MCF 10A (cell line): Measurements from ENCODE around the gene ID2. TPM values are rescaled to one million over a fixed set of nuclear protein-coding genes. Genes with fewer than 3 reads are reported as not detected.

ENCODE experiments used
- Bru-seq: library from RNA; stranded (reverse); fragments of 400-500 nt; gene quantifications from one replicate; lab custom pipeline; 2021; lab: Mats Ljungman, UMichigan
- BruChase-seq, 2 experiments: library from RNA; stranded (reverse); fragments of 400-500 nt; gene quantifications; one replicate each; lab custom pipeline; 2021; lab: Mats Ljungman, UMichigan
- BruUV-seq: library from RNA; stranded (reverse); fragments of 400-500 nt; replicated peaks from 2 replicates; lab custom pipeline; 2021; lab: Mats Ljungman, UMichigan
- CTCF ChIA-PET: fragments of 300-600 bp; sonication (Branson Sonifier 250); formaldehyde crosslinking; extraction: SDS; loops from one replicate; lab custom pipeline; 2021; ENCODE audit warnings: antibody characterized with exemption, inconsistent platforms; lab: Yijun Ruan, JAX
- POLR2A ChIA-PET: fragments of 300-600, 350-650 bp; sonication (Branson Sonifier 250); formaldehyde crosslinking; extraction: SDS; loops from one replicate; lab custom pipeline; 2020; ENCODE audit warnings: antibody characterized with exemption, inconsistent platforms; lab: Yijun Ruan, JAX
- DNase-seq: peaks from one replicate; pipeline ENCODE4 v3.0.0-alpha.2; 2018; ENCODE audit not compliant: unreplicated experiment
- H3K27ac Mint-ChIP-seq: one replicate; pipeline ENCODE4 v1.8.0; 2022; ENCODE audit warnings: mild to moderate bottlenecking, low read depth, mixed read lengths; ENCODE audit not compliant: unreplicated experiment
- H3K27me3 Mint-ChIP-seq: one replicate; pipeline ENCODE4 v1.8.0; 2022; ENCODE audit warnings: mixed read lengths; ENCODE audit not compliant: insufficient read depth, unreplicated experiment
- H3K36me3 Mint-ChIP-seq: one replicate; pipeline ENCODE4 v1.8.0; 2022; ENCODE audit warnings: mild to moderate bottlenecking, moderate library complexity, mixed read lengths; ENCODE audit not compliant: insufficient read depth, unreplicated experiment
- H3K4me1 Mint-ChIP-seq: one replicate; pipeline ENCODE4 v1.8.0; 2022; ENCODE audit warnings: mixed read lengths; ENCODE audit not compliant: insufficient read depth, unreplicated experiment
- H3K4me3 Mint-ChIP-seq: one replicate; pipeline ENCODE4 v1.8.0; 2022; ENCODE audit warnings: mild to moderate bottlenecking, moderate library complexity, mixed read lengths; ENCODE audit not compliant: unreplicated experiment
- H3K9me3 Mint-ChIP-seq: one replicate; pipeline ENCODE4 v1.8.0; 2022; ENCODE audit warnings: mixed read lengths; ENCODE audit not compliant: unreplicated experiment
- CTCF ChIP-seq: fragments of 200-600 bp; IDR thresholded peaks from one replicate; pipeline ENCODE4 v1.8.0; 2022; ENCODE audit warnings: antibody characterized with exemption, mild to moderate bottlenecking; ENCODE audit not compliant: unreplicated experiment
- intact Hi-C: fragments of 100-400 bp; cut with micrococcal nuclease; formaldehyde crosslinking; loops from 2 replicates; pipeline ENCODE4 v1.14.1; 2022
- long read RNA-seq: library from polyadenylated mRNA; stranded (forward); transcript quantifications from one replicate; pipeline ENCODE4 v2.0.0, GENCODE V29; 2022
- total RNA-seq: library from RNA; stranded (reverse); gene quantifications from 2 replicates; pipeline ENCODE4 v1.2.3, GENCODE V29; 2022

Gene ID2, protein sequence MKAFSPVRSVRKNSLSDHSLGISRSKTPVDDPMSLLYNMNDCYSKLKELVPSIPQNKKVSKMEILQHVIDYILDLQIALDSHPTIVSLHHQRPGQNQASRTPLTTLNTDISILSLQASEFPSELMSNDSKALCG
- total RNA-seq (0.54 and 2.0 TPM in 2 replicates), Bru-seq, nascent RNA (percentile 35 among the genes with signal in this experiment), BruChase-seq, experiment 1, labeled RNA remaining after a 6-hour chase (percentile 25 among the genes with signal in this experiment), BruChase-seq, experiment 2, labeled RNA remaining after a 2-hour chase (percentile 37 among the genes with signal in this experiment)
- long read RNA-seq, partial matches to known transcripts, result 0 of 1 reads
- long read RNA-seq, other reads (novel, unspliced or antisense), result 0 of 1 reads

DNA sequence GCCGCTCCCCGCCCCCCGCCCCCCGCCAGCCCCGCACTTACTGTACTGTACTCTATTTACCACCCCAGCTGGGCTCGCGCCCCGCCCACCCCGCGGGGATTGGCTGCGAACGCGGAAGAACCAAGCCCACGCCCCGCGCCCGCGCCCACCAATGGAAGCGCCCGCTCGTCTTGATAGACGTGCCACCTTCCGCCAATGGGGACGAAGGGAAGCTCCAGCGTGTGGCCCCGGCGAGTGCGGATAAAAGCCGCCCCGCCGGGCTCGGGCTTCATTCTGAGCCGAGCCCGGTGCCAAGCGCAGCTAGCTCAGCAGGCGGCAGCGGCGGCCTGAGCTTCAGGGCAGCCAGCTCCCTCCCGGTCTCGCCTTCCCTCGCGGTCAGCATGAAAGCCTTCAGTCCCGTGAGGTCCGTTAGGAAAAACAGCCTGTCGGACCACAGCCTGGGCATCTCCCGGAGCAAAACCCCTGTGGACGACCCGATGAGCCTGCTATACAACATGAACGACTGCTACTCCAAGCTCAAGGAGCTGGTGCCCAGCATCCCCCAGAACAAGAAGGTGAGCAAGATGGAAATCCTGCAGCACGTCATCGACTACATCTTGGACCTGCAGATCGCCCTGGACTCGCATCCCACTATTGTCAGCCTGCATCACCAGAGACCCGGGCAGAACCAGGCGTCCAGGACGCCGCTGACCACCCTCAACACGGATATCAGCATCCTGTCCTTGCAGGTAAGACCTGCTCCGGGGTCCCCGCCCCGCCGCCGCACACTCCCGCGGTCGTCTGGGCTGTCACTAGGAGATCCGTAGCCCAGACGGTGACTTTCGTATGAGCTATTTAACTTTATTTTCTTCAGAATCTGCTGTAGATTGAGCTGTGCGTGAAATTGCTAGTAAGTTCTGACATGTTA, at the start of gene ID2:
Gene ID2 (plus strand): TSS at position 271 of the 907 bp plus-strand sequence. CDS start 110 bp downstream, at position 381.
- Mint-ChIP-seq H3K4me3 (peak within 1 kb of the TSS; percentile 75), H3K27ac (no peak within 1 kb of the TSS), H3K9me3 (no peaks in the 10 kb centered on the region), H3K4me1 (peaks cover 28% of the 10 kb centered on the region), H3K36me3 (no peaks in the 10 kb centered on the region), H3K27me3 (peaks cover under 1% of the 10 kb centered on the region)
- ChIA-PET POLR2A (interaction anchor here (0.5 to 2.0 kb wide), 20 partner anchors 9 to 1394 kb away, joined by 3 to 11 read pairs (median 3); no protein-coding TSS in a partner anchor), CTCF (interaction anchor here (0.7 to 2.5 kb wide), 12 partner anchors 11 to 1585 kb away, joined by 3 to 8 read pairs (median 4); no protein-coding TSS in a partner anchor)
- TF ChIP-seq CTCF, result no peak
- DNase-seq, result peak; percentile 99
- TSS peak; percentile 76 for BruUV-seq
- intact Hi-C loops, result loop anchor here (1.0 to 10.0 kb wide), 2 partner anchors 987 to 1479 kb away; no protein-coding TSS in a partner anchor

- Mint-ChIP-seq H3K9me3 (peaks cover 9% of the 10 kb centered on the region), H3K4me1 (no peaks in the 10 kb centered on the region), H3K27me3 (peaks cover 13% of the 10 kb centered on the region), H3K36me3 (no peaks in the 10 kb centered on the region), H3K4me3 (no peak overlapping the region), H3K27ac (no peak overlapping the region)
- no peak for DNase-seq
- POLR2A ChIA-PET, result no interaction called here
- BruUV-seq, result no TSS peak
- intact Hi-C loops, result no loop called here
- no peak for TF ChIP-seq CTCF
- CTCF ChIA-PET, result interaction anchor here (0.6 kb wide), 1 partner anchor 1014 kb away, joined by 3 read pairs; no protein-coding TSS in a partner anchor
Observed at GRCh38 chr2:8632755-8633154, 49.1 kb upstream of the ID2 start.

- H3K4me1 Mint-ChIP-seq, result no peaks in the 10 kb centered on the region
- peaks cover 9% of the 10 kb centered on the region for H3K9me3 Mint-ChIP-seq
- no peak for TF ChIP-seq CTCF
- ChIA-PET CTCF (no interaction called here), POLR2A (no interaction called here)
- no peak overlapping the region for H3K4me3 Mint-ChIP-seq
- intact Hi-C loops, result no loop called here
- H3K27me3 Mint-ChIP-seq, result peaks cover 13% of the 10 kb centered on the region
- no peaks in the 10 kb centered on the region for H3K36me3 Mint-ChIP-seq
- DNase-seq, result no peak
- H3K27ac Mint-ChIP-seq, result no peak overlapping the region
- no TSS peak for BruUV-seq
Observed at GRCh38 chr2:8633186-8633734, 48.6 kb upstream of the ID2 start.
